ENCODE data around the gene CAMK2B.

CAMK2B gene

DNA sequence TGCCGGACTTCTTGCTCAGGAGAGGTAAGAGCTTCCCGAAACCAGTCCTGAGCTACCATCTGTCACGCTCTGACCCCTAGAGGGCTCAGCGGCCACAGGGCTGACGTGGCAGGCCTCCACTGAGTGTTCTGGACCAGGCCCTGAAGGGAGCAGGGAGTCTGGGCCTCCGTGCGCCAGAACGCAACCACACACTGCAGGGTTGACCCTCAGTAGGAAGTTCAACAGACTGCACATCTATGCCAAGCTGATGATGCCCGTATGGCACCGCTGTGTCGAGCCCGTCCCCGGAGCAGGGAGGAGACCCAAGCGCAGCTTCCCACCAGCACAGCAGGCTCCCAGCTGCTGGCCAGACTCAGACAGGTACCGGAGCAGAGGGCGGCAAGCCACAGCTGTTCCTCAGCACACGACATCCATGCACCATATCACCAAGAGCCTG is 39.2 kb downstream of the CAMK2B start:
- no peak for DNase-seq

DNA sequence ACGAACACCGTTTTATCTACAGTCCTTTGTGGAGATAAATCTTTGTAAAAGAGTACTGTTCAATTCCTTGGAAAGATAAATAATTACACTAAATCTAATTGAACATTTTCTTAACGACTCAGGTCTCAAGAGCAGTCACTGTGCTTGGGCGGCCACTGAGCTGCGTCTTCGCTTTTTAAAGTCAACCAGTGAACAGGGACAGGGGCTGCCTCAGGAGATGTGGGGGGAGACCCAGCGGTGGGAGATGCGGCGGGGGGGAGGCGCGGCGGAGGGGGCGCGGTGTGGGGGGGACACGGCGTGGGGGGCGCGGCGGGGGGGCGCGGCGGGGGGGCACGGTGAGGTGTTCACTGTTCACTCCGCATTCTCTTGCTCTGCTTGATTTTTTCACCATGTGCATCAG is 39.8 kb downstream of the CAMK2B start:
- no peak for DNase-seq

DNA sequence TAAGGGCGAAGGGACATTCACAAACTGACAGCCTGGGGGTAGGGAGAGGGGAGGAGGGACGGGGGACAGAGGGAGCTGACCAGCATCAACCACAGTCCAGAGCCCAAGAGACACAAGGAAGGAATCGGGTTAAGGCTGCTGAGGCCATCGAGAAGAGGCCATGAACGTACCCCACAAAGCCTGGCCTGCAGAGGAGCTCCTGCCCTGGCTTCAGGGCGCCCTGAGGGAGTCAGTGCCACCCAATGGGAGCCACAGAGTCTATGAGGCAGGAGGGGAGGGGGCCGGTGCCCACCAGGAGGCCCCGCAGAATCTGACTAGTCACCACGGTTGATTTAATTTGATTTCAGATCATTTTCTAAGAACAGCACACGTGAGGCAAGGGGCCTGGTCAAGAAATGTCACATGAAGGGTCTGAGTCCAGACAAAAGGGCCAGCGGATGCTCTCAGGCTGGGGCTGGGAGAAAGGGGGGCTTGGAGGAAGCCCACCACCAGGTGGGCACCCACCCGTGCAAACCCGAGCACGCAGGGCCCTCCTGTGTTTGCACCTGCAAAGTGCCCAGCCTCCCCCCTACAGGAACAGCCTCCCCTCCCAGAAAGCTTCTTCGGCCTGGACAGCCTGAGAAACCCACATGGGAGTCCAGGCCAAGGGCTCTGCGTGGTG is 40.4 kb downstream of the CAMK2B start:
- no peak for DNase-seq

DNA sequence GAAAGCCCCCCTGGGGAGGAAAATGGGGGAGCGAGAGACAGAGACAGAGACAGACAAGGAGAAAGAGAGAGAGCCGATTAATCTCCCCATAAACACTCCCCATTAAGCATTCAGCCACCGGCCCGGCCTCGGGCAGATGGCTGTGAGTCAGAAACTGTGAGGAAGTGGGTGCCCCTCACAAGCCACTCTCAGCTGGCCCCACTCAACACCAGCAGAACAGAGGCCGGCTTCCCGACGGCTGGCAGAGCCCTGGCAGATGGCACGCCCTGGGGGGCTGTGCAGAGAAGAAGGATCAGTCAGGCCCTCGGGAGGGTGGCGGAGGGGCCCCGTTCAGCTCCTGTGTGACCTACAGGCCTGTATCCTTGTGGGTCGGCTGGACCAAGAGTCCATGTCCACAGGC is 41.2 kb downstream of the CAMK2B start:
- DNase-seq, result no peak

DNA sequence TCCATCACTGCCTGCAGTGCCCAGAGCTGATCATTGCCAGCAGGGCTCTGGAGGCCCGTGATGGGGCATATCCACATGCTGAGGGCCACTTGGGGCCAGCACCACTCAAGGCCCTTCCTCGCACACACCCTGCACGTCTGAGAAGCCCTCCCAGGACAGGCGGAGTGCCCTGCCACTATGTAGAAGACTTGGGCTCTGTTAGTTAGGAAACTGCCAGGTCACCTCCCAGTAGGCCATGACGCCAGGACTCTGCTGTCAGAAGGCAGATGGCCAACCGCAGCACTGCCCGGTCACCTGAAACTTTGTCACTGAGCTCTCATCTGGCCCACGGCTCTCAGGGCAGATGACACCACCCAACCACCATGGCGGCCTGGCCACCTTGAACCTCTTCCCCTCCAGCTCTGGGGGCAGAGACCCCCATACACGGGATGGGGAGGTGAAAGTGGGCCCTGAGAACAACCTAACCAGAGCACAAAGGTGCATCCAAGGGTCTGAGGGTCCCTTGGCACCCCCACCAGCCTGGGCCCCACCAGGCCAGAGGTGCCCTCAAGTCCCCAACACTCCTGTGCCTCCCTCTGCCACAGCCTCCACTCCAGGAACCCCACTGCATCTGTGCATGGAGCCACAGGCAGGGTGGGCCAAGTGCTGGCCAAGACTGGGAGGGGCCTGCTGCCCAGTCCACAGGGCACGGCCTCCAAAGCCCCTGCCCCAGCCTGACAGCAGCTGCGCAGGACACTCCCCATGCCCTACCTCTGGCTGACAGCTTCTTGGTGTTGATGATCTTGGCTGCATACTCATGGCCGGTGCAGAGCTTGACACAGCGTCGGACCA is 41.8 kb downstream of the CAMK2B start:
- DNase-seq, result no peak

DNA sequence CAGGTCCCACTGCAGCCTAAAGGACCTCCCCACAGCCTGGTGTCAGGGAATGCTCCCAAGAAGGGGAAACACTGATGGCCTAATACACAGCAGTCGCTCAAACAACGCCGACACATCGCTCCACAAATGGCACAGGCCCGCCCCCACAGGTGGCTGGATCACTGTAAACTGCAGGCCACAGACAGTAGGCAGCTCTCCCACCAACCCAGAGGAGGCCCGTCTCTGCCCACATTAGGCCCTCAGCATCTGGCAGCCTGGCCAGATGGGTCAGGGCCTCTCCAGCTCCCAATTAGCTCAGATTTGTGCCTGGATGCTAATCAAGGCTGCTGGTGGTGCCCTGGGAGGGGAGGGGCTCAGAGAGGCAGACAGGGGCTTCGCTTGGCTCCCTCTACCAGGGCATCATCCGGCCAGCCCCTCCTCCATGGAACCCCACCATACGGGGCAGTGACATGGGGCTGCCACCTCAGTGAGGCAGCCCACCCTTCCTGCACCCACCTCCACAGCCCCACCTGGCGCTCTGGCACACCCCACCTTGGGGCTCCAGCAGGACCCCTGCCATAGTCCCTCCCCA is 42.7 kb downstream of the CAMK2B start:
- no peak for DNase-seq

DNA sequence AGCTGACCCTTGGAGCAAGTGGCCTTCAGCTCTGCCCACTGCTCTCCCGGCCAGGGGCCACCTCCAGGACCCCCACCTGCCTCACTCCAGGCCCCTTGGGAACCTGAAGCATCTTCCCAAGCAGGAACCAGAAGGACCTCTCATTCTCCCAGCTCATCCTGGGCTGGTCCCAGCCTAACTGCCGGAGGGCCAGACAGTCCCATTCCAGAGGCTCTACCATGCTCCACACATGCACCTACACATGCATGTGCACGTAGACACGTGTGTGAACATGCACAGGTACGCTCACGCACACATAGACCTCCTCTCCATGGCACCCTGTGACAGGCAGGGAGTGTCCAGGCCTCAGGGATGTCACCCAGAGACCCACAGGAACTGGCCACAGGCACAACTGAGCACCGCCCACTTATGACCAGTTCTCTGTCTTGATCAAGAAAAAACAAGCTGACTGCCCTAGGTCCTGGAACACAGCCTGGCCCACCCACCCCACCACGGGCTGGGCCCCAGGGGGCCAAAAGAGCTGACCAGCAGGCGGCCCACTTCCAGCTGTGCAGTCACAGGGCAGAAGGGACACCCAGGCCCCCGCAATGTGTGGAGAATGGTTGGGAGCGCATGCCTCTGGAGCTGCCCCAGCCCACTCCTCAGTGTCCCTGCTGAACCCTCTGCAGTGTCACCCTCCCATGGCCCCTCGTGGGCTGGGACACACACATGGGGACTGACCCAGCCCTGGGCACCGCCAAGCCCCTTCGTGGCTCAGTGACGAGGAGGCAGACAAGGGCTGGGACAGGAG is 43.4 kb downstream of the CAMK2B start:
- no peak for DNase-seq

DNA sequence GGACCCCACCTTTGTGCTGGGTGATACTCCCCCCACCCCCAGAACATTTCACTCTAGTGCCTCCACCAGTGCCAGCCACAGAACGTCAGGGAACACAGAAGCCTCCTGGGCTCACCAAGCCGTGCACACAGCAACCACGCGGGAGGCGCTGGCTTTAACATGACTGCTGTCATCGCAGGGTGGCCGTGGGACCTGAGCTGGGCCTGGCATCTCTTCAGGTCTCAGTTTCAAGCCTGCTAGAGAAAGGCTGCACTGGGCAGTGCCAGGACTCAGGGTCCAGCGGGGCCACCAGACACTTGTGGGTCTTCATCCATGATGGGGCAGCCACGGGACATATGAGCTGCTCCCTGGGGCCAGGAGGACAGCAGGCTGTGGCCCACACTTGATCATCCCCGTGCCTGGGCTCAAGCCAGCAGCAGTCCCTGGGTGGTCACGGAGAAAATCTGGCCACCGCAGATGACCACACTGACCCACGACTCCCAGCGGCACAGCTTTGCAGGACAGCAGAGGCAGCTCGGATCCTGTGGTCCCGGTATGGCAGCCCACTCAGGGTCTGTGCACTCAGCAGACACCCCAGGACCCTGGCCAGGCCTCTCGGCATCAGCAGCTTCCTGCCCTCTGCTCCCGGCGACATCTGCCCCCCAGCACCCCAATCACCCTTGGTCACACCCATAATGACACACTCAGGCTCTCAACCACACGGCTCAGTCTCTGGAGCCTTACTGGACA is 44.2 kb downstream of the CAMK2B start:
- DNase-seq, result no peak

DNA sequence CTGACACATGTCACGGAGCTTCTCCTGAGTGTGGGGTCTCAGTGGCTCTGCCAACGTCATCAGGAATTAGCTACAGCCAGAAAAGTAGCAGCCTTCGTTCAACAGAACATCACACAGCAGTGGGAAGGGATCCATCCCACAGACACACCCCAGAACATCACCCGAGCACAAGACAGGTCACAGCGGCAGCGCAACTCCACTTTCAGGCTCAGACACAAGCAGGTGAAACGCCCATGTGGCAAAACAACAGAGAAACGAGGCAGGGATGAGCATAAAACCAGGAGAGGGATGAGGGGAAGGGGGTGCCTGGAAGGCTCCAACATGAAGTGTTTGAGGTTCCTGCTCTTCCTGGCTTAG is 44.8 kb downstream of the CAMK2B start:
- DNase-seq, result no peak

DNA sequence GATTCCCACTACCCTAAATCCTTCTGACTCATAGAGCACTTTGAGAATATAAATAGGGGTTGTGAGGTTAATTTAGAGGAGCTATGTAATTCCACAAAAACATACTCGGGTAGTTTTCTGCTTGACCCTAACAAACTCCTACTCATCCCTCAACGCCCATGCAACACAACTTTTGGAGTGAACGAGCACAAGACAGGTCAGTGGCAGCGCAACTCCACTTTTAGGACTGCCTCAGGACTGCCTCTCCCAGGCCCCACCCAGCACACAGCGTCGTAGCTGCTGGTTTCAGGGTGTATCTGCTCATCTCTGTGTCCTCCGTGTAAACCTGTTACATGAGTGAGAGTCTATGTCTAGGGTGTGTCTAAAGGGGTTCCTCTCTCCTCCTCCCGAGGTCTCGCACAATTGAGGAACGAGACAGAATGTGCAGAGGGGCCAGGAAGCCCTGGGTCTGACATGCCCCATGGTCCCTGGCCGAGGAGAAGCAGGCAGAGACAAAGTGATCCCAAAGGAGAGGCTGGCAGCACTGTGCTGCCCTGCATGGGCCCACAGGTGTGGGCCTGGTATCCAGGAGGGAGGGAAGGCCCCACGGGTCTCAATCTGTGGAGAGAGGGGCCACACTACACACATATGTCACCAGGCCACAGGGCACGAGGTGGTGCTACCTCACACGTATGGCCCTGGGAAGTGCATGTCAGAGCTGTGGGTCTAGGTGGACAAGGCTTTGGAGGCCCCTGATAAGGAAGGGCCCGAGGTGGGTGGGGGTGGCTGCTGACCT is 45.5 kb downstream of the CAMK2B start:
- DNase-seq, result no peak

DNA sequence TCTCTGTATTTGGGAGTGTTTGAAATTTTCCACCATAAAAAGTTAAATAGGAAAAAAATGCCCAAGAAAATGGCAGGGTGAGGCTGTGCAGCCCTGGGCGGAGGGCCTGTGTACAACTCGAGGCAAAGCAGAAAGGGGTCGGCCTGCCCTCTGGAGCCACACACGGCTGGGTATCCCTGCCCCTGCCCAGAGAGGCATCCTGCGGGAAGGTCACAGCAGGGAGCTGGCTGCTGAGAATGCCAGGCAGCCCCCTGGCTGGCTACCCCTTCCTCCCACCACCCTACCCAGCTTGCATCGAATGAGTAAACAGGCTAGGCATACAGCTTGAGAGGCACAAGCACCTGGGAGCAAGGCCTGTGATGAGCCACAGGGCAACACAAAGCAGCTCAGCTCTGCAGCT is 46.1 kb downstream of the CAMK2B start:
- no peak for DNase-seq

DNA sequence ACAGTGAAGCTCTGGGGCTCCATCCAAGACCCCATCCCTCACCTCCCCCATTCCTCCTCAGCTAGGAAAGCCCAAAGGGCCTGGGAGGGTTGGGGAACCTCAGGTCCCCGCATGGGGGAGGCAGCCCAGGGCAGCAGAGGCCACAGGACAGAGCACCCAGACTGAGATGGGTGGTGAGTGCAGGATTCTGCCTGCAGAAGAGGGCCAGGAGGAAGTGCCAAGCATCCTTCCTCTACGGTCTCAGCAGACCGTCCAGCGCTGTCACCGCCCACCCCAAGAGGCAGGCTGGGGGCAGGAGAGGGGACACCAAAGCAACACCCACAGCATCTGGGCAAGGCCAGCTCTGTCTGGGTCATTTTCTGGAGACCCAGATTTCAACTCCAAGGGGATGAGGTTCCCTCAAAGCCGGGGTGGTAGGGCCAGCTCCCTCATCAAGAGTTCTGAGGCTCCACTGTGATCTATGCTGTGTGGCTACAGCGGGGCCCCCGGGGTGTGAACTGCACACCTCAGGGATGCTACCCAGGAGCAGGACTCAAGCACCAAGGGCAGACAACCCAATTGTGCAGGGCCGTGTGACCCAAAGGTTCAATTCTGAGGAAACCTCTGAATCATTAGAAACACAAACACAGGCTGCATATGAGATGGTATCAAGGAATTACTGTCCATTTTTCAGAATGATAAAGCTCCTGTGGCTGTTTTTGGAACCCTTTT is 46.8 kb downstream of the CAMK2B start:
- DNase-seq, result no peak

DNA sequence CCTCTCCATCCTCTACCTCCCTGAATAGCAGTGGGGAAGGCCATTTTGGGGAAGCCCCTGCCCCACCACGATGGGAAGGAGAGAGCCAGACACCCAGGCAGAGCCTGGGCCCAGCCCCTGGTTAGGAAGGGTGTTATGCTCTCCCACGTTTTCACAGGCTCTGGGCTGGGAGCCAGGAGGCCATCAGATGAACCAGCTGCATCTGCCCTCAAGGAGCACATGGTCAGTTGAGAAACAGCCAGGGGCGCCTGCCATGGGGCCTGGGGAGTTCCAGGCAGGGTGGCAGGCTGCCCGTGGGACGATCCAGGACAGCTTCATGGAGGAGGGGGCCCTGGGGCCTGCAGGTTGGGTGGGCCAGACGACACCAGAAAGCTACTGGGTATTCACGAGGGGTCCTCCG is 47.5 kb downstream of the CAMK2B start:
- DNase-seq, result no peak

DNA sequence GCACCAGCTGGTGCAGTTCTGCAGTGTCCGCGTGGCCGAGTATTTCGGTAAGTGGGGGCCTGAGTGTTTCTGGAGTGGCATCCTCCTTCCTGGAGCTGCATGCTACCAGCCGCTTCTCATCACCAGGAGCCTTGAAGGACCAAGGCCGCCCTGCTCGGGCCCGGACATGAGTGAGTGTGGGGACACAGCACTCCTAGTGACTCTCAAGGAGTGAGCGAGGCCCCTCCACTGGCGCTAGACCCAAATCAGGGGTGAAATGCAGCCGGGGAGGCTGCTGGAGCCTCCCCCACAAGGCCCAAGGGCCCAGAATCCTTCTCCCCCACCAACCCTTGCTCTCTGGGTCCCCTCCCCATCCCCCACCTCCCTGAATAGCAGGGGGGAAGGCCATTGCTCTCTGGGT is 48.0 kb downstream of the CAMK2B start:
- no peak for DNase-seq

DNA sequence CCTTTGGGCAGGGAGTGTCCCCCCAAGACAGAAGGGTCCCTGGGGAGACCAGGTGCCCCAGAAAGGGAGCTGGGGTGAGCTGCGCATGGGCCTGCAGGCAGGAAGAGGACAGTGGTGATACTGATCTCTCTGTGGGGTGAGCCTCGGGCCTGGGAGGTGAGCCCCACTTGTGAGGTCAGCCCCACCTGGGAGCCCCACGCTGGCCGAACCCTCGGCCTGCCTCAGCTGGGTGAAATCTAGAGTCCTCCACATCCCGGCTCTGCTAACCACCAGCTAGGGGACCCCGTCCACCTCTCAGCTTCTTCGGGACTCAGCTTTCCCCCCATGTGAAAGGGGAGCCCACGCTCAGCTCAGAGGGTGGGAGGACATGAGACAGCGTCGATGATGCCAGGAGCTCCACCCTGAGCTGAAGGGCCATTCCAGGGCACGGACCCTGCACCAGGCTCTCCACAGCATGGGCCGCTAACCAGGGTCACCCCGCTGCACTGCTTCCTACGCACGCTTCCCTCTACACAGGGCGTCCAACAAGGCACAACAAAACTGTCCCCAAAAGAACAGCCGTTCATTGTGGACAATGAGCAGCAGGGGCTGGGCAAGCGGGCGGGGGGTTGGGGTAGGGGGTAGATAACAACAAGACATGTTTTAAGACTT is 48.7 kb downstream of the CAMK2B start:
- no peak for DNase-seq

DNA sequence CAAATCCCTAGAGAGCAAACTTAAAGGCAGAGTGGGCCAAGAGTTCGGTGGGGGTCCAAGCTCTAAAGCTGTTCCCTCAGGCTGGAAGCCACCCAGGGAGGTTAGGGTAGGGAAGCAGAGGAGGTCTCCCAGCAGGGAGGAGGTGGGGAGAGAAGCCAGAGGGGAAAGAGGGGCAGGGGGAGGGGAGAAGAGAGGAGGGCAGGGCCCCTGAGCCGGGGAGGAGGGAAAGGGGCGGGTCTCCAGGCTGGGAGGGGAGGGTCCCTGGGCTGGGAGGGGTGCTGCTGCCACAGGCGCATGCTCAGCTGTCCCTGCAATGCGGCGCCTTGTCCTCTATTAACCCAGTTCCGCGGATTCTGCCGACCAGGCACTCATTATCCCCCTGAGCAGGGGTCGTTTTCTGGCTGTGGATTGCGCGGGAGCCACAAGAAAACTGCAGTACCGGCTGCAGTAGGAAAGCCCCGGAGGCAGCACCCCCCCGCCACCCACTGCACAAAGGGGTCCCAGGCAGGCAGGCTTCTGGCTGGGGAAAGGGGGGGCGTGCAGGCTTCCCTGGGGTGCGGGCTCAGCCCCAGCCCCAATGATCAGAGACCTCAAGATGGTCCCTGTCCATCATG is 49.3 kb downstream of the CAMK2B start:
- DNase-seq, result no peak

DNA sequence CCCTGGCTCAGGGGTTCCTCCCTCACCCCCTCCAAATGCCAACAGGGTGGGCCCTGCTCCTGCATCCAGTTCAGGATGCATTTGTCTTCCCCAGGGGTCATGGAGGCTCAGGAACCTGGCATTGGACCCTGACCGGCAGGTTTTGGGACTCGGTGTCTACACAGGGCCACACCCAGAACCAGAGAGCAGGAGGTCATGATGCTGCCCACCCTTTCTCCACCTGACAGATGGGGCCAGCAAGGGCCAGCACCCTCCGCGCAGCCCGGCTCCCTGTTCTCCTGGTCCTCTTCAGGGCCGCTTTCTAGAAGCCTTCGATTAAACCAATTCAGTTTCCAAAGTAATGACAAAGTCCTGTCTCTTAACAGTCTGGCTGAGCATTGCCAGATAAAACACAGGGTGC is 50.2 kb downstream of the CAMK2B start:
- no peak for DNase-seq

DNA sequence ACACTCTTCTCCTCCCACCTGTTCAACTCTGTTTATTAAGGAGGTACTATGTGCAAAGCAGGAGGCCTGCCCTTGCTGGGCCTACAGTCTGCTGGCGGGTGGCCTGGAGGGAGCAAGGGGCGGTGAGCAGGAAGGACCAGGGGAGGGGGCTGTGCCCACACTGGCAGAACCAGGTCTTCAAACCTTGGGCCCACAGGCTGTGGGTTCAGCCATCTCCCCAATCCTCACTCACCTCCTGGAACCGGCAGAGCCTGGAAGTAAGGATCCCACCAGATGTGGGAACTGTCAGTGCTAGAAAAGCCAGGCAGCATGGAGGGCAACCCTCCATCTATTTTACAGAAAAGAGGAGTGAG is 50.8 kb downstream of the CAMK2B start:
- DNase-seq, result no peak

DNA sequence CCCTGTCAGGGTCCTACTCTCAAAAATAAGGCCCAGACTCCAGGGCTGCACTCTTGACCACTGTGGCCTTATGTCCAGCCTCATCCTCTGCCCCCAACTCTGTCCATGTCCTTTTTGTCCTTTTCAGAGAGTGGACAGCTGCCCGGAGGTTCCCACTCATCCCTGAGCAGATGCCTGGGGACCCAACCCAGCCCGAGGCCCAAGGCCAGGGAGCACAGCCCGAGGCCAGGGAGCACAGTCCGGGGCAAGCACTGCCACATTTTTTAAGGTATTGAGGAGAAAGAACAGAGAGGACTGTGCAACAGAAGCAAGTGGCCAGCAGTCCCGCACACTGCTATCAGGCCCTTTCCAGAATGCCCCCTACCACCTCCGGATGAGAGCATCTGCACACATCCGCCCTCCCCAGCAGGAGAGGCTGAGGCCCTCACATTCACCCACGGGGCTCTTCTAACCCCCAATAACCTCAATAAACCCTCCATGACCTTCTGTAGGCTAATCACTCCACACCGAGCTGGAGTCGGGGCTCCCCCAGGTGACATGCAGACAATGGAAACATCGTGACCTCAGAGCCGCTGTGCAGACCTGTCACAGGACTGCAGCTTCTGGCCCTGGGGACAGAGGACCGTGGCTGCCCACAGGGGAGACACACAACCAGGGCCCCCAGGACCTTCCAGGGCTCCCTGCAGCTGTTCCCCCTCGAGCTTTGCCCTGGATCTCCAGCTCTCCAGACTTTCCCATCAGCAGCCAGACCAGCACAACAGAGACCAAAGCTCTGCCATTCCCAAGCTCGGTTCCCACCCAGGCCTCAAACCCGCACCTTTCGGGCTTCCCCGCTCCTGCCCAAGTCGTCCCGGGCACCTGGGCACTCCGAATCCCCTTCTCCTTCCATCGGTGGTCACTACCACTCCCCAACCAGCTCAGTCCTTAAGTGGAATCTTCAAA is 51.4 kb downstream of the CAMK2B start:
- no peak for DNase-seq

All from CD4-positive, alpha-beta T cell treated with Interleukin-12 subunit alpha and Interleukin-12 subunit beta, for 1 hour (primary cell).